ENCODE data around the gene ORC5. TPM values are rescaled to one million over a fixed set of nuclear protein-coding genes. Genes with fewer than 3 reads are reported as not detected.

Gene ORC5
- total and polyA plus RNA-seq, 2 of the 13 experiments (the other 11 are each of a cell fraction or from before 2014, with no cell fraction given): 4.8 to 18.8 TPM

DNA sequence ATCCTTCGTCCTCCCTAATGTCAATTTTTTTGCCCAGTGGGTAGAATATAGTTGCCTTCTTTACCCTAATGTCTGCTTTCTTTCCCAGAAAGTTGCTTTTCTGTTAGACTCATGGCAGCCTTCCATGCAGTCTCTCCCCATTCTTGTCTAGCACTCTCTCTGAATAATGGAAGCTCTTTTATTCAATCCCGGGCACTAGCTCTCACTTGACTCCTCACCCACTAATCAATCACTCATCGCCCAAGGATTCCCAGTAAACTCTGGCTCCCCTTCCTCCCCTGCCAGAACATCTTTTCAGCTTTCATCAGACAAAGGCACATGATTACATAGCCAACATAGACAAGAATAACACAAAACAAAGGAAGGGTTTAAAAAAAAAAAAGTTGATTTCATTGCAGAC, 118.2 kb downstream of the ORC5 start:
- Histone ChIP-seq H3K36me3 (replicated peaks in 1 of 2; ENCODE audit: control insufficient read depth in 1 of 2, insufficient read depth in 2 of 2, low read length in 2 of 2) (no peaks in the 10 kb centered on the region), H3K27me3 (ENCODE audit: control insufficient read depth in 1 of 2, insufficient read depth in 2 of 2, low read length in 2 of 2) (no peaks in the 10 kb centered on the region), H3K27ac (ENCODE audit: extremely low read length, insufficient read depth, low read length) (no peak overlapping the region), H3K4me2 (ENCODE audit: low read depth, low read length) (no peak overlapping the region), H2AFZ (ENCODE audit: low read length) (no peak overlapping the region), H3K9ac (ENCODE audit: insufficient read depth, low read depth, low read length) (no peak overlapping the region), H3K9me3 (ENCODE audit: low read length) (no peaks in the 10 kb centered on the region), H4K20me1 (ENCODE audit: insufficient read depth, low read length) (no peaks in the 10 kb centered on the region), H3K79me2 (ENCODE audit: insufficient read depth, low read length) (no peaks in the 10 kb centered on the region), H3K4me3 (replicated peaks in 1 of 3; ENCODE audit: insufficient read depth in 1 of 3, low read depth in 2 of 3, low read length in 3 of 3) (no peak overlapping the region), H3K4me1 (ENCODE audit: insufficient read depth, low read length) (peaks cover 17% of the 10 kb centered on the region)
- in situ Hi-C loops (cut with HindIII; ENCODE audit: extremely low pct_ligation_motif_present, low pct_unique_long_range_greater_than_20kb): no loop called here
- POLR2A ChIA-PET: no interaction called here
- no peak for DNase-seq (ENCODE audit: low spot score)
- no peak for ATAC-seq
- TF ChIP-seq ZC3H4 (CRISPR knock-in tag; IDR thresholded peaks at IDR 0.05; ENCODE audit: borderline replicate concordance): no peak
- TF ChIP-seq ELF1 (CRISPR knock-in tag; IDR thresholded peaks at IDR 0.05): no peak
- no peak for TF ChIP-seq ZSCAN30 (CRISPR knock-in tag; IDR thresholded peaks at IDR 0.05)
- no peak for TF ChIP-seq PAWR (CRISPR knock-in tag; IDR thresholded peaks at IDR 0.05; ENCODE audit: borderline replicate concordance)
- TF ChIP-seq ZNF577 (CRISPR knock-in tag; IDR thresholded peaks at IDR 0.05; ENCODE audit: borderline replicate concordance, low read depth): no peak
- TF ChIP-seq ARID2 (CRISPR knock-in tag; IDR thresholded peaks at IDR 0.05; ENCODE audit: borderline replicate concordance): no peak
- TF ChIP-seq ZKSCAN1 (IDR thresholded peaks at IDR 0.05; ENCODE audit: low read length): no peak
- no peak for TF ChIP-seq SP1 (IDR thresholded peaks at IDR 0.05)
- TF ChIP-seq SP1 (CRISPR knock-in tag; IDR thresholded peaks at IDR 0.05): no peak
- no peak for TF ChIP-seq ZBTB43 (CRISPR knock-in tag; conservative IDR thresholded peaks at IDR 0.05)
- no peak for TF ChIP-seq ZFP36 (IDR thresholded peaks at IDR 0.05; ENCODE audit: borderline replicate concordance, low read depth, low read length, partially characterized antibody)
- TF ChIP-seq FLYWCH1 (CRISPR knock-in tag; IDR thresholded peaks at IDR 0.05): no peak
- TF ChIP-seq, protein P1, sequence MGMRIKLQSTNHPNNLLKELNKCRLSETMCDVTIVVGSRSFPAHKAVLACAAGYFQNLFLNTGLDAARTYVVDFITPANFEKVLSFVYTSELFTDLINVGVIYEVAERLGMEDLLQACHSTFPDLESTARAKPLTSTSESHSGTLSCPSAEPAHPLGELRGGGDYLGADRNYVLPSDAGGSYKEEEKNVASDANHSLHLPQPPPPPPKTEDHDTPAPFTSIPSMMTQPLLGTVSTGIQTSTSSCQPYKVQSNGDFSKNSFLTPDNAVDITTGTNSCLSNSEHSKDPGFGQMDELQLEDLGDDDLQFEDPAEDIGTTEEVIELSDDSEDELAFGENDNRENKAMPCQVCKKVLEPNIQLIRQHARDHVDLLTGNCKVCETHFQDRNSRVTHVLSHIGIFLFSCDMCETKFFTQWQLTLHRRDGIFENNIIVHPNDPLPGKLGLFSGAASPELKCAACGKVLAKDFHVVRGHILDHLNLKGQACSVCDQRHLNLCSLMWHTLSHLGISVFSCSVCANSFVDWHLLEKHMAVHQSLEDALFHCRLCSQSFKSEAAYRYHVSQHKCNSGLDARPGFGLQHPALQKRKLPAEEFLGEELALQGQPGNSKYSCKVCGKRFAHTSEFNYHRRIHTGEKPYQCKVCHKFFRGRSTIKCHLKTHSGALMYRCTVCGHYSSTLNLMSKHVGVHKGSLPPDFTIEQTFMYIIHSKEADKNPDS (CRISPR knock-in tag; IDR thresholded peaks at IDR 0.05): no peak
- TF ChIP-seq TGIF2 (CRISPR knock-in tag; IDR thresholded peaks at IDR 0.05): no peak
- no peak for TF ChIP-seq DNMT1 (CRISPR knock-in tag; IDR thresholded peaks at IDR 0.05)
- TF ChIP-seq, protein P2, sequence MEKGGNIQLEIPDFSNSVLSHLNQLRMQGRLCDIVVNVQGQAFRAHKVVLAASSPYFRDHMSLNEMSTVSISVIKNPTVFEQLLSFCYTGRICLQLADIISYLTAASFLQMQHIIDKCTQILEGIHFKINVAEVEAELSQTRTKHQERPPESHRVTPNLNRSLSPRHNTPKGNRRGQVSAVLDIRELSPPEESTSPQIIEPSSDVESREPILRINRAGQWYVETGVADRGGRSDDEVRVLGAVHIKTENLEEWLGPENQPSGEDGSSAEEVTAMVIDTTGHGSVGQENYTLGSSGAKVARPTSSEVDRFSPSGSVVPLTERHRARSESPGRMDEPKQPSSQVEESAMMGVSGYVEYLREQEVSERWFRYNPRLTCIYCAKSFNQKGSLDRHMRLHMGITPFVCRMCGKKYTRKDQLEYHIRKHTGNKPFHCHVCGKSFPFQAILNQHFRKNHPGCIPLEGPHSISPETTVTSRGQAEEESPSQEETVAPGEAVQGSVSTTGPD (CRISPR knock-in tag; IDR thresholded peaks at IDR 0.05): no peak
- no peak for TF ChIP-seq ZNF343 (CRISPR knock-in tag; IDR thresholded peaks at IDR 0.05)
- TF ChIP-seq MEF2D (CRISPR knock-in tag; IDR thresholded peaks at IDR 0.05): no peak
- no peak for TF ChIP-seq CCDC6 (CRISPR knock-in tag; IDR thresholded peaks at IDR 0.05)
- intact Hi-C loops (cut with micrococcal nuclease; ENCODE audit: unreplicated experiment): no loop called here
- FAIRE-seq: no peak
- WGBS (ENCODE audit: low lambda C conversion rate): 49% methylated on average over 3 of the region's 3 CpGs
- BruUV-seq (replicated peaks): no TSS peak
- CTCF ChIA-PET (ENCODE audit: low intra/inter-chr PET ratio, low total read pairs): no interaction called here

All from HepG2 (cell line).